Measurements from ENCODE around the gene CELF1. TPM values are rescaled to one million over a fixed set of nuclear protein-coding genes. Genes with fewer than 3 reads are reported as not detected.

CELF1 gene
- total RNA-seq, 3 donors from 2014 or later = 83.7 to 132 (median 94.1) TPM

DNA sequence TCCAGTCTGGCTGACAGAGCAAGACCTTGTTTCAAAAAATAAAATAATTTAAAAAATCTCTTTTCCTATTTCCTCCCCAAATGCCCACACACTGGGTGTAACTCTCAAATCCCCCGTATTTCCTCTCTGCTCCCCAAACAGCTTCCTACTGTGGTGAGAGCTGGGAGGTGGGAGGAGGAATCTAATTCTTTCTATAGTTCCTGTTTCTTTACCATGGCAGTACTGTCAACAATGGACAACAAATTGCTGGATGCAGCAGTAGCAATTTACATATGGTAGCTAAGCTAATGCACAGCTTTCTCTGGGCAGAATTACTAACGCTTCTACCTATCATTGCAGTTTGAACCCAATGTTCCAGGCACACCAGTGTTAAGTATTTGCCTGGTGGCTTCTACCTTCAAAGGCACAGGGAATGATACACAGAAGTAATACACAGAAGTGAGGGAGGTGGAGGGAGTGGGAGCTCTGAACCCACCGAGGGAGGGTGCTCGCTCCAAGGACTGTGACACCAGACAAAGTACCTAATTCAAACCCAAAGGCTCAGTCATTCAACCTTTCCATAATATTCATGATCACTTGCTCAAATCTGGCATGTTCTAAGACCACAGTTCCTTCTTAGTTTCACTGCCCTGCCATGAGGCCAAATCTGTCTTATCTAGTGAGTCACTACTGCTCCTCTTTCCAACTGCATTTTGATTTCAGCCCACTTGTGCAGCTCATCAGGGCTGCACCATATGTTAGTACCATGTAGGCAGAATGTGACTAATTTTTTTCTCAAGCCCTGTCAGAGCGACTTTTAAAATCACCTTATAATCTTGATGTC is 37.9 kb downstream of the CELF1 start:
- DNase-seq = no peak
- TF ChIP-seq CTCF (IDR thresholded peaks at IDR 0.05) = no peak
- H3K4me1 ChIP-seq (ENCODE audit: low read depth) = peaks cover 20% of the 10 kb centered on the region
- intact Hi-C loops (cut with DNase I, micrococcal nuclease) = no loop called here
- H3K36me3 ChIP-seq (ENCODE audit: low read depth) = no peaks in the 10 kb centered on the region
- no peak overlapping the region for H3K4me3 ChIP-seq
- H3K9me3 ChIP-seq = no peaks in the 10 kb centered on the region
- peak; percentile 60 for ATAC-seq

DNA sequence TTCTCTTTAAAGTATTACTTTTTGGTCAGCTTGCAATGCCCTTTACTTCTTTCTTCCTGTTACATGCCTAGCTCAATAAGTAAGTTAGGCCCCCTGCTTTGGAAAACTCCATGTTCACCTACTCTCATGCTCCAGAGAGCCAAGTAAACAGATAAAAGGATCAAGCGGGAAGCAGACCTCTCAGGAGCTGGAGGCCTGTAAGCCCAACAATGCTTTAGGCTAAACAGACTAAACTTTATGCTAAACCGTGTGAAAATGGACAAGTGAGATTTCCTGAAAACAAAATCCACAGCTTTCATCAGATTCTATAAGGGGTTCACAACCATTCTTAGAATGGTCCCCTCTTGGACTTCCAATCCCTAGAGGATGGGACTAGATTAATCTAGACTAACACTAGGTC is 40.2 kb downstream of the CELF1 start:
- TF ChIP-seq CTCF (IDR thresholded peaks at IDR 0.05) = no peak
- DNase-seq = no peak
- intact Hi-C loops (cut with DNase I, micrococcal nuclease) = no loop called here
- Histone ChIP-seq H3K9me3 (no peaks in the 10 kb centered on the region), H3K4me1 (ENCODE audit: low read depth) (peaks cover 27% of the 10 kb centered on the region), H3K4me3 (no peak overlapping the region), H3K36me3 (ENCODE audit: low read depth) (no peaks in the 10 kb centered on the region)
- no peak for ATAC-seq

GRCh38 chr11:47511917-47512316 is 41.0 kb downstream of the CELF1 start:
- DNase-seq (no peak), ATAC-seq (no peak)
- Histone ChIP-seq H3K9me3 (no peaks in the 10 kb centered on the region), H3K36me3 (ENCODE audit: low read depth) (no peaks in the 10 kb centered on the region), H3K4me1 (ENCODE audit: low read depth) (peaks cover 27% of the 10 kb centered on the region), H3K4me3 (no peak overlapping the region)
- no peak for TF ChIP-seq CTCF (IDR thresholded peaks at IDR 0.05)
- intact Hi-C loops (cut with DNase I, micrococcal nuclease) = no loop called here

DNA sequence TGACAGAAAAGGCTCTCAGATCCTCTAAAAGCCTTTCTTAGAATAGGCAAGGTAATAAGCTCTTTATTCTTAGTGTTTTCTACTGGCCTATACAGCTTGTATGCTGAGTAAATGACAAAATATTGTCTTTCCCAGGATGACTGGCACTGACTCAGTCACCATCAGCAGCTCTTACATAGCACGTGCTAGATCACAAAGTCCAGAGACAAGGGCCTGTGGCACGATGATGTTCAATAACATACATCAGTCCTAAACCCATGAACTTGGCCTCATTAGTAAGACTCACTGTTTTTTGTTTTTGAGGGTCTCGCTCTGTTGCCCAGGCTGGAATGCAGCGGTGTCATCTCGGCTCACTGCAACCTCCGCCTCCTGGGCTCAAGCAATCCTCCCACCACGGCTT is 42.7 kb downstream of the CELF1 start:
- peaks cover 26% of the 10 kb centered on the region for H3K4me1 ChIP-seq (ENCODE audit: low read depth)
- H3K9me3 ChIP-seq = no peaks in the 10 kb centered on the region
- H3K4me3 ChIP-seq = no peak overlapping the region
- no peak for TF ChIP-seq CTCF (IDR thresholded peaks at IDR 0.05)
- ATAC-seq (peak; percentile 20), DNase-seq (no peak)
- intact Hi-C loops (cut with DNase I, micrococcal nuclease) = no loop called here
- H3K36me3 ChIP-seq (ENCODE audit: low read depth) = no peaks in the 10 kb centered on the region

DNA sequence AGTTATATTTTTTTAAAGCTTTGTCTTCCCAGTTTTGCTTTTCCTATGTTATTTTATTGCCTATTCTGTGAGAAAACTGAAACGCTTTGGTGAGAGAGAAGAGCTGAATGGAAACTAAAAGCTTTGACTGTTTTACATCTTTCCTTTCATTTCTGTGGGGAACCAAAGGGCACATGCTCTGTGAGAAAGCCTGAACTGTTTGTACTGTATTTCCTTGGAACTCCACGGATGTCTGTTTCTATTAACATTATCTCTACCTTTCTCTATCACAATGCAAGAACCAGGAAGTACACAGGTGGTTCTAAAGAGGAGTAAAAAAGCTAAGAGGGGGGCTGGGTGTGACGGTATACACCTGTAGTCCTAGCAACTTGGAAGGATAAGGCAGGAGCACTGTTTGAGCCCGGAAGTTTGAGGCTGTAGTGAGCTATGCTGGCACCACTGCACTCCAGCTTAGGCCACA is 43.8 kb downstream of the CELF1 start:
- H3K4me1 ChIP-seq (ENCODE audit: low read depth) = peaks cover 15% of the 10 kb centered on the region
- no peaks in the 10 kb centered on the region for H3K9me3 ChIP-seq
- no peaks in the 10 kb centered on the region for H3K36me3 ChIP-seq (ENCODE audit: low read depth)
- ATAC-seq (peak; percentile 97), DNase-seq (peak in 2 of 3 donors; percentile 46 to 67)
- intact Hi-C loops (cut with DNase I, micrococcal nuclease) = no loop called here
- H3K4me3 ChIP-seq = no peak overlapping the region
- TF ChIP-seq CTCF (IDR thresholded peaks at IDR 0.05) = no peak
